ENCODE data around the gene NELL2.

Gene NELL2

DNA sequence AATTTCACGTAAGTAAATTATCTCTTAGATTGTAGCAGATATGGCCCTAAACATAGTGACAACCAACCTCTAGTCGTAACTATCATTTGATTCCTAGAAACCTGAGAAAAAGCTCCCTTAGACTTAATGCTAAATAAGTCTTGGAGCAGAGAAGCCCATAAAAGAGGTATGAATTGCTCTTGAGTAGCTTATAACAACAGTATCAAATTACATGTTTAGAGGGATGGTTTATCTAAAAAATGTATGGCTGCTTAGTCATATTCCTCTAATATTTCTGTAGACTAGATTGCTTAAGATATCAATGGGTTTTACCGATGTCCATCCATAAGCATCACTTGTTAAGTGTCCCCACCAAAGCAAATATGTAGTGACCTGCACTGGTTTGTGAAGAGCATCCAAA is 259.7 kb downstream of the NELL2 start:
- DNase-seq (ENCODE audit: low spot score): no peak

DNA sequence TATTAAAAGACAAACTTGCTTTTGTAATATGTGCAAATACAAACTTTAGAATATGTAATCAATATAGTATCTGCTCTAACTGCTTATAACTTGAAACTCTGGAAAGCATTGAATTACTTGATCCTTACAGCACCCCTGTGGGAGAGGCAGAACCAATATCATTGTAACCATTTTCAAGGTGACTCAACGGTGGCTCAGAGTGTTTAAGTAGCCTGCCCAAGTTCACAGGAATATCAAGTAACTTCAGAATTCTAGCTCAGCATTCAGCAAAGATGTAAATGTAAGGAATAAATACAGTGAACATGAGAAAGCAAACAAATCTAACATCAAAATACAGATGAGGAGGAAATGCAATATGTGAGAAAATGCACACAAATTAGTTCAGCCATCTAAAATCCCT is 264.6 kb downstream of the NELL2 start:
- no peak for DNase-seq (ENCODE audit: low spot score)

DNA sequence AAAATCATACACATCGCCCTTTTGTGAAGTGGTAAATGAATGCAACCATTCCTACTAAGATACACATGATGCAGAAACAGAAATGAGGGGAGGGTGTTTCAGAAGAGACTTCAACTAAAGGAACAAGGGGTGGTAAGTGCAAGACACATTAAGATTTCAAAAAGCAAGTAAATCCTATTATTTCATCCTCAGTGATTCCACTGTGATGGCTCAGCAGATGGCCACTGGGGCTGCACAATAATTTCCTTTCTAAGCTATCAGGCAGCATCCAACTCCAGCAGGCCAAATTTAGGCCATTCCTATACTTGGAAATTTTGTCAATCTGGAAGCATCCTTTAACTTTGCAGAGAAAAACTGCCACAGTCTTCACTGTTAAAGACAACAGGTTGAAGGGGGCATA is 272.4 kb downstream of the NELL2 start:
- DNase-seq (ENCODE audit: low spot score): no peak

DNA sequence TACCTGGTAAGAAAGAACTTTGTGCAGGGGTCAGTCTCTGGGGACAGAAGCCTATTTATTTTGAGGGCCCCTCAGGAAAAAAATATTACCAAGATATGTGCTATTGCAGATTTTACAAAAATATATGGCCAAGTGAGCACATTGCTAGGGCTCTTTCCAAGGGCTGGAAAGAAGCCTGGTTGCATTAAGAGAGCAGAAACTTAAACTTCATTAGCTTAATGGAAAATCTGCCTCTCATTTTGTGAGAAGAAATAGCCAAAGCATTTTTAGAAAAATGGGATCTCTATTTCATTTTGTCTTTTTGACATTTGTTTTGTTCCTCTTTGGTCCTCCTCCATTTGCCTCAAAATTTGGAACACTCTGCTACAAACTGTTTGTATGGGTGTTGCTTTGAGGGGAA is 283.5 kb downstream of the NELL2 start:
- DNase-seq (ENCODE audit: low spot score): no peak

DNA sequence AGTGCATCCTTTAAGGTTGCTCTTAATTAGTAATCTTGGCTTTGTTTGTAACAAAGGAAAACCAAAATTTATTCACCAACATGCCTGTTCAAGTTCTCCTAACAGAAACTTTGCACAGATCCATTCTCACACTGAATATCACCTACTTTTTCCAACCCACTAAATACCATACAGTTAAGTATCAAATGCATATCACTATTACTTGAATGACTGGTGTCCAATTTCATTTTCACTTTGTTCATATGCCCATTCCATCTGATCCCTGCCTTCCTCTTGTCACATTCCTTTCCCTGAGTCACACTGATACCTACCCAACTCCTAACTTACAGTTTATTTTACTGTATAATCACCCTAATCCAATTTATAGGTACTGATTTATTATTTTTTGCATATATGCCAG is 286.4 kb downstream of the NELL2 start:
- no peak for DNase-seq (ENCODE audit: low spot score)

DNA sequence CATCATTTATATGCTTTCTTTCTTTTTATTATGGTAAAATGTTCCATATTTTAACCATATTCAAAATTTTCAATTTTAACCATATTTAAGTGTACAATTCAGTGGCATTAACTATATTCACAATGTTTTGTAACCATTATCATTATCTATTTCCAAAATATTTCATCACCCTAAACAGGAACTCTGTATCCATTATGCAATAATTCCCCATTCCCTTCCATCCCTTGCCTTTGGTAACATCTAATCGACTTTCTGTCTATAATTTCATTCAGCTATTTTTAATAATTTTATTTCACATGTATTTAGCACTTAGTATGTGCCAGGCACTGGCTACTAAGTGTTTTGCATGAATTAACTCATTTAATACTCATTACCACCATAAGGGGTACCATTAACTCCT is 287.5 kb downstream of the NELL2 start:
- DNase-seq (ENCODE audit: low spot score): no peak

DNA sequence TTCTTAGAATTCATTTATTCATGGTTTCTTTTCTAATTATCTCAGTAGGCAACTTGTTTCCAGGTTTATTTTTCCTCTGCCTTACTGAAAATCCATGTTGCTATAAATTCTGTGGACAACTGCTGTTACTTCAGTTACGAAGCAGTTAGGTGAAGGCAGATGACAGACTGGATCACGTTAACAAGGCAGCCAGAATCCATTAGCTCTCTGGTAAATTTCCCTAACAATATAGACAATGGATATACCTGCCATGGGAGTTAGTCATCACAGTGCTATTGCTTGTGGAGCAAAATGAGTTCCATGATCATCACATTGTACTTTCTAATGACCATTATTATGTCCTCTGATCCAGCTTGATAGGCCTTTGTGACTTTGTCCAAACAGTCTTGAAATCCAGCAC is 291.5 kb downstream of the NELL2 start:
- no peak for DNase-seq (ENCODE audit: low spot score)

DNA sequence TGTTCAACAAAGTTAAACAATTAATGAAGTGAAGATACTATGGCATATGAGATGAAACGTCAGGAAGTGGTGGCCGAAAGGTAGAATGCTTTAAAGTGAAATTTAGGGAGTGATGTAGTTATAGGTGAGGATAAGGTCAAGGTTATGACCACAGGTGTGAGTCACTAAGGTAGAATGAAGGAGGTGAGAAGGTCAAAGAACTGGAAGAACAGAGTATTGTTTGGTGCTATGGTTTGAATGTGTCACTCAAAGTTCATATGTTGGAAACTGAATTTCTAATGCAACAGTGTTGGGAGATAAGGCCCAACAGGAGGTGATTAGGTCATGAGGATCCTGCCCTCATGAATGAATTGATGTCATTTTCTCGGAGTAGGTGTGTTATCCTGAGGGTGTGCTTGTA is 293.6 kb downstream of the NELL2 start:
- DNase-seq (ENCODE audit: low spot score): no peak

DNA sequence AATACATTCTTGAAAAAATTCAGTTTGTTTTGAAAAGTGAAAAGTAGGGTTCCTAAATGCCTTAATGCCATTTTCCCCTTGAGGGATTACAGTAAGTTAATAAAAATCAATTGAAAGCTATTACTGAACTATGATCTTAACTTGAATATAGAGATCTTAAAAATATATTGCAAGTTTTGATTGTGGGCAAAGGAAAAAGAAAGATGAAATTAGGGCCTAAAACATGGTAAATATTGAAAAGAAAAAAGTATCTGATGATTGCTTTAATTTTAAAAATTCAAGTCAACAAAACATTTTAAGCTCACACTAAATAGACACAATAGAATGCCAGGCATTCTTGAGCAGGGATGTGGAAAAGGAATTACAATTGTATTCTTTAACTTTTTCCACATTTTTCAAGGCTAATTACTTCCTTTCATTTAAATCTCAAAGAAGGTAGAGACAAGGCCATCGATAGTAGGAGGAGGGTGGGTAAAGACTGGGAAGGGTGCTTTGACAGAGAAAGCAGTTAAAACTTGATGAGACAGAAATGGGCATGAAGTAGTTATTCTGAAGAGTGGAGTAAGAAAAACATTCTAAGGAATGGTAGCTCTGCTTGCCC is 294.4 kb downstream of the NELL2 start:
- DNase-seq (ENCODE audit: low spot score): no peak

DNA sequence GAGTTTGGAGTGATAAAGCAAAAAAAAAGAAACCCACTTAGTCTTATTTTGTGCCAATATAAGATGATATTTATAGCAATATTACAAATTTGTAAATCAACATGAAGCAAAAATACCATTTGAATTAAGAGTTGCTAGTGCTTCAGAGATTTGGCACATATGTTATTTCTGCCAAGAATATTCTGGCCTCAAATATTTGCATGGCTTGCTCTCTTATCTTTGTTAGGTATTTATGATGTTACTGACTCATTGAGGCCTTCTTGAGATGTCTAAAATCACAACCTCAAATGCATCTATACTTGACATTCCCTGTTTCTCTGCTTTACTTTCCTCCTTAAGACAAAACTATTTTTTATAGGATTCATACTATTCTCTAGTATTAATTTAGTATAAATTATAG is 301.5 kb downstream of the NELL2 start:
- no peak for DNase-seq (ENCODE audit: low spot score)

DNA sequence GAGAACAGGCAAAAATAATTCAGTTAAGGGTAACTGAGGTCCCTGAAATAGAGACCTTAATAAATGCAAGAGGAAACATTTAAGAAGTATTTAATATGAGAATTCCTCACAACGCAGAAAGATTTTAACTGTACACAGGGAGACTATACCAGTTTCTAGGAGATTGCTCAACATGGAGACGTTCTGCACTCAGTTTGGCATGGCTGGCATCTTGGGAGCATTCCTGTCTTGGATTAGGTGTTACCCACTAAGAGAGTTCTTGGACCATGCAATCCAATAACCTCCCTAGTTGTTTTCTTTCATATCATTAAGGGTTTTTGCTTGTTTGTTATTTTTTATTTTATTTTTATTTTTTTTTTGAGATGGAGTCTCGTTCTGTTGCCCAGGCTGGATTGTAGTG is 302.4 kb downstream of the NELL2 start:
- no peak for DNase-seq (ENCODE audit: low spot score)

DNA sequence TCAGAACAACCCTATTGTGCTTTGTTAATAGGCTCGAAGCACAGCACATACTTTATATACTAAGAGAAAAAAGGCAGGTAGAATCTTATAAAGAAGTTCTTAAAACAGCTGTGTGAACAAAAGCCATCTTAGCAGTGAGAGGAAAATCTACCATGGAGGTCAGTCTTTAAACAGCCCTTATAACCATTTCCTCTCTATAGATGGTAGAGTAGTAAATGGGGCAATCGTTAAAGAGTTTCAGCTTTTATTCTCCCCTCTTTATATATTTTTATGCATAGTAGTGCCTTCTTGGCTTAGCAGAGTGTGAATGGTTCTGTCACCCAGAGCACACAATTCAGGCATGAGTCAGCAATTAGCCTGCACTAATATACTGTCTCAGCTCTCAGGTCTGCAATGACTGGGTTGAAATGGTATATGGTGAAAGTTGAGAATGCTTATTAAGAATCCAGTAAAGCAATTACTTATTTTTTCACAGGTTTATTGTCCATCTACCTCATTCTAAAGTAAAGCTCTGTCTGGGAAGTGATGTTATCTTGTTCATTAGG is 305.0 kb downstream of the NELL2 start:
- DNase-seq (ENCODE audit: low spot score): no peak

DNA sequence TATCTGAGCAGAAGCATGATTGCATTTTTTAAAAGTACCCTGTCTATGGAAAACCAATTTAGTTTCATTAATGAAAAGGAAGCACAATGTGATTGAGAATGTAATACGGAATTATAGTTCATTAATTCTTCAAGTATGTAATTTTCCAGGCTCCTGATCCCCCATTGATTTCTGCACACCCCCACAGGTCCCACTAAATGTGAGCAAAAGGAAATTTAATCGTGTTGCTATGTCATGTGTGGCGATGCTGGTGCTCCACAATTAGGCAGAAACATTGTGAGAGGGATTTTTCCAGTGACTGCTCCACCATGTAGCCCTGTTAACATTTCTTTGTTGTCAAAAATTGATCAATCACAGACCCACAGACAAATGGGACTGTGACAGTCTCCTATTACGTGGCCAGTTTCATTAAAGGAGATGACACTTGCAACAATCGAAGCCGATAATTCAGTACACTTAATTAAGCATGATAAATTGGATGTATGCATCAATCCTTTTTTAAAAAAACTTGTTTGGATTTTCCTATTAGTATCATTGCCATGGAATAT is 306.0 kb downstream of the NELL2 start:
- no peak for DNase-seq (ENCODE audit: low spot score)

DNA sequence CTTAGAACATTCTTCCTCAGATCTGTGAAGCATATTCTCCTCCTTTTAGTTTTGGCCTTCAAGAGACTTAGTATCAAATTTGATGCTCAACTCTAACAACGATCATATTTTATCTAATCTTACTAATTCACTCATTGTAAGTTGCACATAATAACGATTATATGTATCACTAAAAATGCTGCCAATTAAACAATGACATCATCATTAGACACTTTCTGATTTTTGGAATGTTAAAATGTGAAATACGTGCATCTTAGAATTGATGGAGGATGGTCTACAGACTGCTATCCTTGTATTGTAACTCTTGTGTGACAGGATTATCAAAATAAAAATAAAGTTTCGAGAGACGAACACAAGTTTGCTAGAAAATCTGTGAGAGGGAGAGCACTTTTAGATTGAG is 311.0 kb downstream of the NELL2 start:
- DNase-seq (ENCODE audit: low spot score): no peak

DNA sequence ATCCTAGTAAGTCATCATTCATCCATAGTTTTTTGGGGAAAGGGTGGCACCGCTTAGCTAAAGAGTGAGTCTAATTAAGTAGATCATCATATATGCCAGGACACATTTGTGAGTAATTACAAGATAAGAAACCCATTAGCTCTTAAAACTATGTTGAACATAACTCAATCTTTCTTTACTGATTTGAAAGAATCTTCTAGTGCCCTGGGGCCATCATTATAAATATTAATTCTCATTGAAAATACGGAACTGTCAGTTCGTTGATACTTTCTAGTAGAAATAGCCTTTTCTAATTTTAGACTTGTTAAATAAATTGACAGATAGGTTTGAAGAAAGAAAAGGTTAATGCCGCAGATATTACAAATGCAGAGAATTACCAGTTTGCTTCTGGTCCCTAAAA is 312.6 kb downstream of the NELL2 start:
- no peak for DNase-seq (ENCODE audit: low spot score)

DNA sequence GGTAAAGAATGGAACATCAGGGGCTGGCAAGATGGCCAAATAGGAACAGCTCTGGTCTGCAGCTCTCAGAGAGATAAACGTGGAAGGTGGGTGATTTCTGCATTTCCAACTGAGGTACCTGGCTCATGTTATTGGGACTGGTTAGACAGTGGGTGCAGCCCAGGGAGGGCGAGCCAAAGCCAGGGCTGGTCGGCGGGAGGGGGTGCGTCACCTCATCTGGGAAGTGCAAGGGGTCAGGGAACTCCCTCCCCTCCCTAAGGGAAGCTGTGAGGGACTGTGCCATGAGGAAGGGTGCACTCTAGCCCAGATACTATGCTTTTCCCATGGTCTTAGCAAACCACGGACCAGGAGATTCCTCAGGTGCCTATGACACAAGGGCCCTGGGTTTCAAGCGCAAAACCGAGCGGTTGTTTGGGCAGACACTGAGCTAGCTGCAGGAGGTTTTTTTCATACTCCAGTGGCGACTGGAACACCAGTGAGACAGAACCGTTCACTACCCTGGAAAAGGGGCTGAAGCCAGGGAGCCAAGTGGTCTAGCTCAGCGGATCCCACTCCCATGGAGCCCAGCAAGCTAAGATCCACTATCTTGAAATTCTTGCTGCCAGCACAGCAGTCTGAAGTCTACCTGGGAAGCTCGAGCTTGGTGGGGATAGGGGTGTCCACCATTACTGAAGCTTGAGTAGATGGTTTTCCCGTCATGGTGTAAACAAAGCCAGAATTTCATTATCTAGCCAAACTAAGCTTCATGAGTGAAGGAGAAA is 317.6 kb downstream of the NELL2 start:
- no peak for DNase-seq (ENCODE audit: low spot score)

DNA sequence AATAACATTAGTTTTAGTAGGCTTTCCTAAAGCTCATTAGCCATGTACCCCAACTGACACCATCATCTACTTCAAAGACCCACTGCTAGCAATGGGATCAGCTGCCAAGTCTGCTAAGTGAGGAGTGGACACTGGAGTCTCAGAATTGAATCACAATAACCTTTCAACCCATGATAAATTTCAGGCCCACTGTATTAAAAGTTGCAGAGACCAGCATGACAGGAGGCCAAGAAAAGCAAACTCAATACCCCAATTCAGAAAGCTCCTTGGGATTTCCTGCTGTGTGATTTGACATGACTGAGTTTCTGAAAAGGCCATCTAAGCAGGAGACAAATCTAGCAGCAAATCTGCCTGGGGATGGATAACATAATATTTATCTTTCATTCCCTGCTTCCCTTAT is 320.7 kb downstream of the NELL2 start:
- no peak for DNase-seq (ENCODE audit: low spot score)

DNA sequence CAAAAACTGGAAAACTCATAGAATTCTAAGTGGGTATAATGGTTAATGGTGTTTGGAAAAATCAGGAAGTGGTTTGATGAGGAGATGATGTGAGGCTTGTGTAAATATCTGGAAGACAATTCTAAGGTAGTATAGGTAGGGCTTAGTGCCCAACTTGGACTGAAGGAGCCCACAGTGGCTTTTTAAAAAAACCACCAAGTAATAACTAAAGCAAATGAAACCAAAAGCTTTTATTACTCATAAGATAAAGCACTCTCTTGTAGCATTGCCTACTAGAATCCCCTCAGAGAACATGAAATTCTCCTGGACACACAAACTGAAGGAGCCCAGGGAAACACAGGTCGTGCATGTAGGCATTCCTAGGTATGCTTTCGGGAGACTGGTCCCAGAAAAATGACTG is 324.5 kb downstream of the NELL2 start:
- DNase-seq (ENCODE audit: low spot score): no peak

DNA sequence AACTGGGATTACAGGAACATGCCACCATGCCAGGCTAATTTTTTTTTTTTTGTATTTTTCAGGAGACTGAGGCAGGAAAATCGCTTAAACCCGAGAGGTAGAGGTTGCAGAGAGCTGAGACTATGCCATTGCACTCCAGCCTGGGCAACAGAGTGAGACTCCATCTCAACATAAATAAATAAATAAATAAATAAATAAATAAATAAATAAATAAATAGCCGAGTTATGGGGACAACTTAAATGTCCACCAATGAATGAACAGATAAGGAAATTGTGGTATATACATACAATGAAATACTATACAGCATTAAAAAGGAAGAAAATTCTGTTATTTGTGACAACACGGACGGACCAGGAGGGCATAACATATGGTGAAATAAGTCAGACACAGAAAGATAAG is 325.7 kb downstream of the NELL2 start:
- no peak for DNase-seq (ENCODE audit: low spot score)

DNA sequence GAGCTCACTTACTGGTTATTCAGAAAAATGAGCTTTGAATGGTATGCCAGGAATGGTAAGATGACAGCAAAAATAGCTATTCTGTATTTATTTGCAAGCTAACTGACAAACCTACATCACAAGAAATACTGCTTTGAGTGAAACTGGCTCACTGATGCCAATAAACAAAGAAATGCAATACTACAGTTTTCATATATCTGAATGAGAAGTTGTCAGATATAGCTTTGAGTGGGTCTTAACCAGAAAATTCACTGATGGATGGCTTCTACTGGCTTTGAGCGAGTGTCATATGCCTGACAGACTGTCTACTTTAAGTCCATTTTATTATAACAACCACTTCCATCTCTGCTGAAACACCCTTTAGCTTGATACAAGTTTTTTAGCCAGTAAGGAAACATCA is 330.1 kb downstream of the NELL2 start:
- no peak for DNase-seq (ENCODE audit: low spot score)

DNA sequence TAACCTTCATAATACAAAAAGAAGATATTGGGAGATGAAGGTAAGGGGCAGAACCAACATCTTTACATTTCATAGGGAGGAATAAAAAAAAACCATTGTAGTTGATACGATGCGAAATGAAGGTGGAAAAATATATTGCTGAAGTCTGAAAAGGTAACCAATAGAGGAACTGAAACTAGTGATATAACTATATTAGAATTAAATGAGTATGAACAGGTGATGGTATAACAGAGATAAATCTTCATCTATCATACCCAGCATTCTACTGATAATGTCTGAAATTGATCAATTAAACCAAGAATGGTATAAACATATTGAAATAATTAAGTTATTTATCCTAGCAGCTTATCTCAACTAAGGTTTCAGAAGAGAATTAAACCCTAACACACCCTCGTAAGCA is 332.1 kb downstream of the NELL2 start:
- no peak for DNase-seq (ENCODE audit: low spot score)

DNA sequence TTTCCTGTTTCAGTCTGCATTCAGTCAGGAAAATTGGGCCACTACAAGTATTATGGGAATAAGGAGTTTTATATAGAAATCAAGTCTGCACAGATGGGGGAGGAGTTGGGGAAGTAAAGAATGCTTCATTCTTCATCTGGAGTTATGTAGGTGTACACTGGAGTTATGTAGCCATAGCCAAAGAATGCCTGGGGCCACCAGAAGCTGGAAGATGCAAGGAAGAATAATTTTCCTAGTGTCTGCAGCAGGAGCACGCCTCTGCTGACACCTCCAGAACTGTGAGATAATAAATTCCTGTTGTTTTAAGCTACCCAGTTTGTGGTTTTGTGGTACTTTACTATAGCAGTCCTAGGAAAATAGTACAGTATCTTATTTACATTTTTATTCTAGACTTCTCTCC is 333.4 kb downstream of the NELL2 start:
- DNase-seq (ENCODE audit: low spot score): no peak

DNA sequence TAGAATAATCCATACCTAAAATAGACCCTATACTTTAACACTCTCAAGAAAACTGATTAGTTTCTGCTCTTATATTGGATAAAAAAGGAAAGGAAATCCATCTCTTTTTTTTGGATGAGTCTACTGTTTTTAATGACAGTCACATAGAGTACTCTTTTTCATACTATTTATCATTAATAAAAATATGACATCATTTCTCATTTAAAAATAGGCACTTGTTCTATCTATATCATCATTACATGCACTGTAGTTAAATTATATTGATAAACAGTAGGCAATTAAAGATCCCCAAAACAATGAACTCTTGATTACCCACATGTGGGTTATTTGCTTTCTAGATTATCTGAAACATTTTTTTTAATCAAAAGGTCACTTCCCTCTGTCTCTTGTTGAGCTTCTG is 338.8 kb downstream of the NELL2 start:
- DNase-seq (ENCODE audit: low spot score): no peak

DNA sequence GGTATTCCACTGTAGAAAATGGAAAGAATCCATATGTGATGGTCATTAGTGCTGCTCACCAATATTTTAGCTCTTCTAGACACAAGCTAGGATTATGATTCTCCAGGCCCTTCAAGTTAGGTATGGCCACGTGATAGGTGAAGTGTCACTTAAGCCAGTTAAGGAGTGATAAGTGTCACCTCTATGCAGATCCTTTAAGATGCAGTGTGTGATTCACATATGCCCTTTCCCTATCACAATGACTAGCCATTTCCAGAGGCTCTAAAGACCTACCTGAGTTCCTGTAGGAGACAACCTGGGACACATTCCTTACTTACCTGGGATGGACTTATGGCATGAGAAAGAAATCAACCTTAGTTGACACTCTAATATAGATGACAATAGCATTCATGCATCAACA is 343.2 kb downstream of the NELL2 start:
- no peak for DNase-seq (ENCODE audit: low spot score)
